HT-29 (cell line): Measurements from ENCODE around the gene TRIM9. TPM values are rescaled to one million over a fixed set of nuclear protein-coding genes. Genes with fewer than 3 reads are reported as not detected.

Source experiments
- DNase-seq: peaks from one replicate; pipeline ENCODE4 v3.0.0-alpha.2; 2015; ENCODE audit warnings: low spot score
- total RNA-seq: library from RNA; depleted of rRNA; stranded (reverse); fragments of >200 nt; shearing (Covaris generic); gene quantifications from 2 replicates; pipeline ENCODE4 v1.2.3, GENCODE V29; 2014

The TRIM9 gene
- total RNA-seq, 1 experiment from 2014 or later = not detected

GRCh38 chr14:51058382-51058781 is 36.5 kb downstream of the TRIM9 start:
- DNase-seq = no peak

DNA sequence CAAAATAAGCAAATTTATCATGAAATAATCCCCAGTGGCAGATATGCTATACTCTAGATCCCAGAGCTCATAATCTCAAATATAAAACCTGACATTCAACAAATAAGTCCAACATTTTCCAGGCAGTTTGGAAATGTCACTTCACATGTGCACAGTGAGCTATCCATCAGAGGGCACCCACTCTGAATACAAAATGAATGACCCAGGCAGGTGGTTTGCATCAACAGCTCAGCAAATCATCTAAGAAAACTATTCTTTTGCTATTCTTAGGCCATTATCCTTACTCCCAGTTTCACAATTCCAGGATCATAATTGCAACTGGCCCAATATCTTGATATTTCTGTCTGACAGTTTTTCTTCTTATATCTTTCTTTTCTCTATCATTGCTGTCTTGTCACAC is 38.5 kb downstream of the TRIM9 start:
- DNase-seq = no peak

GRCh38 chr14:51053157-51053556 is 41.7 kb downstream of the TRIM9 start:
- no peak for DNase-seq

- no peak for DNase-seq
These were observed 49.9 kb downstream of the TRIM9 start for GRCh38 chr14:51044961-51045360.

- DNase-seq = no peak
These were observed 53.0 kb downstream of the TRIM9 start for GRCh38 chr14:51041883-51042282.

- no peak for DNase-seq
These were observed 53.8 kb downstream of the TRIM9 start for GRCh38 chr14:51041108-51041531.

- no peak for DNase-seq
These were observed 55.7 kb downstream of the TRIM9 start for GRCh38 chr14:51039252-51039651.

GRCh38 chr14:51035611-51036192 is 59.2 kb downstream of the TRIM9 start:
- DNase-seq = no peak

DNA sequence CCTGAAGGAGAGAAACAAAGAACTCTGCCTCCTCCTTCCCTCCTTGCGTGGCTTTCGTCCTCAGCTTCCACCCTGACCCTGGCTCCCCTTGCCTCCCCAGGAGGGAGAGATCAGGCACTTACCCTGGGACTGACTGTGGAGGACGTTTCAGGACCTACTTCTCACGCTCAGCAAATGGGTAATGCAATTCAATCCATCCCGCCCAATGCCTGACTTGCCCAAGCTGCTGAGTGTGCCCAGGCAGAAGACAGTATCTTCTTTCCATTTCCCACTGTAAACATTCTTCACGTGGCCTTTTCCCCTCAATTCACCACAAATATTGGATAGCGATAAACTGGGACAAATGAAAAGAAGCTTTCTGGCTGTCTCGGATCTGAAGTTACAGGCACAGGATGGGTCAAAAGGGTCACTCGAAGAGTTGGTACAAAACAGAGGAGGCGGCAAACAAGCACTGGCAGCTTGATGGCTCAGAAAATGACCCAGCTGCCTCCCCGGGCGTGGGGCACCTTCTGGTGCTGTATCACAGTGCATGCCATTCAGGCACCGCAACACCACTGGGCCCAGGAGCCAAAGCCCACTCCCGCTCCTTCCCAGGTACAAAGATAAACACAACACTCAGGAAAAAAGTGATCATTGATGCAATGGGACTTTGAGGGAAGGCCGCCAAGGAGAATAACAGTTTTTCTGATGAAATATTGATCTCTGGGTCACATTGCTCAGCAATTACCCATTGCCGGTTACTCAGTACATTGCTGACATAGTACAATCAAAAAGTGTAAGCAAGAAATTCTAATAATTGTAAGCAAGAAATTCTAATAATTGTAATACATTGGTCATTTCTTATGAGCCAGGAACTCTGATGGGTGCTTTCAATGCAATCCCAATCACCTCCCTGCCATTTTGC is 65.8 kb downstream of the TRIM9 start:
- no peak for DNase-seq

DNA sequence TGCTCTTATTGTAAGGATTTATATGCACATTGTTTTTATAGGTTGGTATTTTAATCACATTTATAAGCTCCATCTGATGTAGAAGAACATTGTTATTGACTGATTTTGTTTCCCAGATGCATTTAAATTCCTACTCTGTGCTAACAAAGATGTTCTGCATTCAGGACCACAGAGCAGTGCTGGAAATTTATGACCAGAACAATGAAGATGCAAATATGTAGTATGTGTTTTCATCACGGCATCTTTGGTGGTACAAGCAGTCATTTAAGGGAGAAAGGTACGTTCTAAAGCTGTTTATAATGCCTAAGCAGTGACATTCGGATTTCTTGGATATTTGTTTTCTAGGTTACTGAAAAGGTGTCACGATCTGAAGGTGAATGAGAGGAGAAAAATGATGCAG is 66.5 kb downstream of the TRIM9 start:
- DNase-seq = no peak

- no peak for DNase-seq
These were observed 70.5 kb downstream of the TRIM9 start for GRCh38 chr14:51024377-51024776.

DNA sequence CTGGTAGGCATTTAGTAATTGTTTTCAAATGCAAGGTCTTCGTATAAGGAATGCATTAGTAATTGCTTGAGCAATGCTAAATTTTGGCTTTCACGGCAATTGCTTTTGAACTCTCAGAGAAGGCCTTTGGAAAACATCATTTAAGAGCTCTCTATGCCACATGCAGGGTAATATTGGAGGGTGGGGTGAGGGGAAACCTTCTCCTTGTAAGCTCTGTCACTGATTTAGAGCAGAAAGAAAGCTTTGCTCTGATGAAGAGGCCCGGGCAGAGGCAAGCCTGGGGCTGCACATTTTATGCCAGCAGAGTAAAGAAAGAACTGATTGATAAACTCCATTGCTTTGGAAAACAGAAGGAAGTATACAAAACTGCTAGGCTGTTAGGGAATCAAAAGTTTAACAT is 70.9 kb downstream of the TRIM9 start:
- no peak for DNase-seq

DNA sequence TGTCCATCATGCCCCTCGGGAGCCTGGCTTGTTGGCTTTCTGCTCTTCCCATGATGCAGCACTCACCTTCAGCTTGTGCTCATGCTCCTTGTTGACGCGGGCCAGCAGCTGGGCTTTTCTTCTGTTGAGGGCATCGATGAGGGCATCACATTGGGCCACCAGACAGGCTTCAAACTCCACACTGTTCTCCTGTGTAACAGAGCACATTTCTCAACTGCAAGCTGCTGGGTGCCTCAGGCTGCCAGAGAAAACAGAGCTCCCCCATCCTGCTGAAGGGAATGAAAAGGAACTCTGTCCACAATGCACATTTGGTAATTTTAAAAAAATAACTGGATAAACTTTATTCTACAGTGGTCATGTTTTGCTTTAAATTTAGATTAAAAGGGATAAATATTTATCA is 72.1 kb downstream of the TRIM9 start:
- DNase-seq = no peak

DNA sequence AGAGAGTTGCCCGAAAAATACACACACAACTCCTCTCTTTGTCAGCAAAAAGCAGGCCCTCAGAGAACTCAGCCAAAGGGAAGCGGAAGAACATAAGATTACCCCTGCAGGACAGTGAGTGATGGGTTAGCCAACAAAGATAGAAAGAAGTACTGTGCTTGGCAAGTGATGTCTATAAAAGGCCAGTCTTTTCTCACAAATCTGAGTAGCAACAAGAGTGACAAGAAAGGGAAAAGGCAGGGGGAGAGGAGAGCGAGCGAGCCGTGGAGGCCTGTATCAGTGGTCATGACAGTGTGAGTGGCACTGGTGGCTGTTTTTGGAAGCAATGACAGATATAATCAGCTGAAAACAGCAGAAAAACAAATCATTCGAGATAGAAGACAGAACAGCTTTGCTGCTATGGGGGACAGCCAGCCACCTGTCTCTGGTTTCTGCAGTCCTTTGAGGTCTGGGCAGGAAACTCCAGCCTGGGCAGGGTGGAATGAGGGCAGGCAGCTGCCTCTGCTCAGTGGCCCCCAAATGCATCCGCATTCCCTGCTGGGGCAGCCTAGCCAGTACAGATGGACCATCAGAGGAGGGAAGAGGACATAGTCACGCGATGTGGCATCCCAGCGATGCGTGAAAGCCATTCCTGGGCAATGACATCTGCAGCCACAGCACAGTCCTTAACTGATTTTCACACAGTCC is 74.7 kb downstream of the TRIM9 start:
- DNase-seq = no peak

DNA sequence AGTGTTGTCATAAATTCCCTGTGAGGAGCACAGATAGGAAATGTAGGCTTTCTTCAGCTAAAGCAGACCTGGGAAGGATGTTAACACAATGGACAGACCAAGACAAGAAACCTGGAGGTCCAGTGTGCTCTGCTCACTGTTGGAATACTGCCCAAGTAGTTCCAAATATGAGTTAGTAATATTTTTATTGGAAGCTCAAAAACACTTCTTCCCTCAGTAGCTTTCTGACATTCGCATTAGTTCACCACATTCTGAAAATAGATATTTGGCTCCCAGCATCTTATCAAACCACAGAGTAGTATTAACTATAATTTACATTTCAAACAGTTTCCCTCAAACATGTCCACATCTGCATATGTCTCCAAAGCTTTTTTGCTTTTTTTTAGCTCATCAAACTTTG is 75.8 kb downstream of the TRIM9 start:
- DNase-seq = no peak

- DNase-seq = no peak
These were observed 76.4 kb downstream of the TRIM9 start for GRCh38 chr14:51018521-51018920.

- no peak for DNase-seq
These were observed 80.3 kb downstream of the TRIM9 start for GRCh38 chr14:51014625-51015024.

GRCh38 chr14:51014086-51014485 is 80.8 kb downstream of the TRIM9 start:
- DNase-seq = no peak

DNA sequence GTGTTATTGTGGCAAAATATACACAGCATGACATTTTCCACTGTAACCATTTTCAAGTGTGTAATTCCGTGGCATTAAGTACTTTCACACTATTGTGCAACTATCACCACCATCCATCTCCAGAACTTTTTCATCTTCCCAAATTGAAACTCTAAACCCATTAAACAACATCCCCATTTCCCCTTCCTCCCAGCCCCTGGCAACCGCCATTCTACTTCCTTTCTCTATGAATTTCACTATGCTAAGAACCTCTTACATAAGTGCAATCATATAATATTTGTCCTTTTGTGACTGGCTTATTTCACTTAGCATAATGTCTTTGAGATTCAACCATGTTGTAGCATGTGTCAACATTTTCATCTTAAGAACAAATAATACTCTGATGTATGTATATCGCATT is 82.8 kb downstream of the TRIM9 start:
- no peak for DNase-seq

- DNase-seq = no peak
These were observed 86.5 kb downstream of the TRIM9 start for GRCh38 chr14:51008446-51008845.

DNA sequence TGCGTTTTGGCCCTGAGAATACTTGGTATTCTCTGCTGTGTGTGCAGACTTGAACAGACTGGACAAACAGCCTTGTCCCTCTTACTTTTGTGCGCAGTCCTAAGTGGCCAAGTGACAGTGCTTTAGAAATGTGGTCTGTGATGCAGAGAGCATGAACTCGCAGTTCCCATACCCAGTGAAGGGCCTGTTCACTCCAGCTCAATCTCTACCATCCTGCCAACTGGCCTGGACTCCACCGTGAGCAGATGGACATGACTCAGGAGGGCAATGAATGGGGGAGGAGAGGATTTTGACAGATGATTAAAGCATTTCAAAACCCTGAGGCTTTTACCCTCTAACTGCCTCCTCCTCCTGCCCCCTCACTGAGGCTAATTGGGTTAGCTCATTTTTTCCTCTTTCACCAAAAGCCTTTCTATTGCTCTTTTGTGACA is 88.1 kb downstream of the TRIM9 start:
- no peak for DNase-seq

DNA sequence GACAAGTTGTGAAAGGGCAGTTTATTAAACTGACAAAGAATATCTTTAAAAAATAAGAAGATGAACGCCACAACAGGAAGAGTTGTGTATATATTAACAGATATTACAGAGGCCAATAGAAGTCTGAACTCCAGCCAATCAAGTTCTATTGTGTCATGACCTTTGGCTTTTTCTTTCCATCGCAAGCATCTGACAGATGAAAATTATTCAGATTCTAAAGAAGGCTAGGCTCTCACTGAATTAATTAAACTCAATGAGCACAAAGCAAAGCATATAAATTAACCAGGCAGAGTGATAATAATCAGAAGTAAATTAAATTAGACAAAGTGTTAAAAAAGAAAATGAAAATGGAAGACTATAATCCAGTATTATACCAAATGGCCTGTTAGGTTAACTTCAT is 88.6 kb downstream of the TRIM9 start:
- DNase-seq = no peak
